ENCODE measurements around the gene MRPL44. TPM values are rescaled to one million over a fixed set of nuclear protein-coding genes. Genes with fewer than 3 reads are reported as not detected.

MRPL44 gene
- total and polyA plus RNA-seq, 2 of the 13 experiments (the other 11 are each of a cell fraction or from before 2014, with no cell fraction given), result 38.4 to 78.0 TPM

GRCh38 chr2:223908304-223908998, 48.8 kb upstream of the MRPL44 start (continued):
- TF ChIP-seq ZNF407 (CRISPR knock-in tag; IDR thresholded peaks at IDR 0.05; ENCODE audit: not compliant biosample characterization) (no peak), ZNF7 (CRISPR knock-in tag; IDR thresholded peaks at IDR 0.05) (no peak), MBD4 (IDR thresholded peaks at IDR 0.05; ENCODE audit: borderline replicate concordance, low read length) (no peak), KDM3A (CRISPR knock-in tag; IDR thresholded peaks at IDR 0.05; ENCODE audit: low read depth) (peak; percentile 86), GATAD1 (CRISPR knock-in tag; IDR thresholded peaks at IDR 0.05) (peak; percentile 51; the same call in 1 of the 2 replicates), EEA1 (CRISPR knock-in tag; IDR thresholded peaks at IDR 0.05; ENCODE audit: borderline replicate concordance) (no peak), TERF1 (CRISPR knock-in tag; IDR thresholded peaks at IDR 0.05) (no peak), NONO (IDR thresholded peaks at IDR 0.05) (no peak), NONO (CRISPR knock-in tag; conservative IDR thresholded peaks at IDR 0.05) (peak; percentile 95)

All from HepG2 (cell line).